GM10266 (cell line): ENCODE measurements around the gene ATPAF1.

Source experiments
- DNase-seq: peaks from one replicate; pipeline ENCODE4 v3.0.0; 2012; ENCODE audit errors: extremely low spot score
- TF ChIP-seq, protein P1 (sequence below): IDR thresholded peaks from 2 replicates; pipeline ENCODE4 v1.5.1; 2012; ENCODE audit warnings: mild to moderate bottlenecking, low read depth; ENCODE audit not compliant: control insufficient read depth, insufficient read depth; ENCODE audit errors: missing control alignments

Gene ATPAF1

DNA sequence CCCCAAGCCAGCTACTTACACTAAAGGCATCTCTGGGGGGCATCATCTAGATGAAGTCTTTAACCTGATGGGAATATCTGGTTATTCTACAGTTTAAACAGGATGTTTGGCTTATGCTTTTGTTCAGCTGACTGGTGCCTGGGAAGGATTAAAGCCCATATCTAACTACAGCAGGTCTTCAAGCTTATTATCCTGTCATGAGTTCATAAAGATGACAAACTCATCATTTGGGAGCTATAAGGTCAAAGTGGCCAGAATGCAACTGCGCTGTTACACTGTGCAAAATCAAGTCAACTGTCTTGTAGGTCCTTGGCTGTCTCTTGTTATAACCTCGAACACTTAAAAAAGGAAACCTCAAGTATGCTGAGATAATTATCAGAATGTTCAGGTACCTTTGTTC, 33.0 kb downstream of the ATPAF1 start:
- TF ChIP-seq, protein P1, sequence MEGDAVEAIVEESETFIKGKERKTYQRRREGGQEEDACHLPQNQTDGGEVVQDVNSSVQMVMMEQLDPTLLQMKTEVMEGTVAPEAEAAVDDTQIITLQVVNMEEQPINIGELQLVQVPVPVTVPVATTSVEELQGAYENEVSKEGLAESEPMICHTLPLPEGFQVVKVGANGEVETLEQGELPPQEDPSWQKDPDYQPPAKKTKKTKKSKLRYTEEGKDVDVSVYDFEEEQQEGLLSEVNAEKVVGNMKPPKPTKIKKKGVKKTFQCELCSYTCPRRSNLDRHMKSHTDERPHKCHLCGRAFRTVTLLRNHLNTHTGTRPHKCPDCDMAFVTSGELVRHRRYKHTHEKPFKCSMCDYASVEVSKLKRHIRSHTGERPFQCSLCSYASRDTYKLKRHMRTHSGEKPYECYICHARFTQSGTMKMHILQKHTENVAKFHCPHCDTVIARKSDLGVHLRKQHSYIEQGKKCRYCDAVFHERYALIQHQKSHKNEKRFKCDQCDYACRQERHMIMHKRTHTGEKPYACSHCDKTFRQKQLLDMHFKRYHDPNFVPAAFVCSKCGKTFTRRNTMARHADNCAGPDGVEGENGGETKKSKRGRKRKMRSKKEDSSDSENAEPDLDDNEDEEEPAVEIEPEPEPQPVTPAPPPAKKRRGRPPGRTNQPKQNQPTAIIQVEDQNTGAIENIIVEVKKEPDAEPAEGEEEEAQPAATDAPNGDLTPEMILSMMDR = no peak
- no peak for DNase-seq

DNA sequence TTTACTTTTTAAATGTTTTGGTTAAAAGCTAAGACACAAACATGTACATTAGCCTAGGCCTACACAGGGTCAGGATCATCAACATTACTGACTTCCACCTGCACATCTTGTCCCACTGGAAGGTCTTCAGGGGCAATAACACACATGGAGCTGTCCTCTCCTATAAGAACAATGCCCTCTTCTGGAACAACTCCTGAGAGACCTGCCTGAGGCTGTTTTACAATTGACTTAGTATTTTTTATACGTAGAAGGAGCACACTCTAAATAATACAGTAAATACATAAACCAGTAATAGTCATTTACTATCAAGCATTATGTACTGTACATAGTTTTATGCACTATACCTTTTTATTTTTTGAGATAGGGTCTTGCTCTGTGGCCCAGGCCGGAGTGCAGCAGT, 37.4 kb downstream of the ATPAF1 start:
- TF ChIP-seq, protein P1 = no peak
- DNase-seq = no peak

DNA sequence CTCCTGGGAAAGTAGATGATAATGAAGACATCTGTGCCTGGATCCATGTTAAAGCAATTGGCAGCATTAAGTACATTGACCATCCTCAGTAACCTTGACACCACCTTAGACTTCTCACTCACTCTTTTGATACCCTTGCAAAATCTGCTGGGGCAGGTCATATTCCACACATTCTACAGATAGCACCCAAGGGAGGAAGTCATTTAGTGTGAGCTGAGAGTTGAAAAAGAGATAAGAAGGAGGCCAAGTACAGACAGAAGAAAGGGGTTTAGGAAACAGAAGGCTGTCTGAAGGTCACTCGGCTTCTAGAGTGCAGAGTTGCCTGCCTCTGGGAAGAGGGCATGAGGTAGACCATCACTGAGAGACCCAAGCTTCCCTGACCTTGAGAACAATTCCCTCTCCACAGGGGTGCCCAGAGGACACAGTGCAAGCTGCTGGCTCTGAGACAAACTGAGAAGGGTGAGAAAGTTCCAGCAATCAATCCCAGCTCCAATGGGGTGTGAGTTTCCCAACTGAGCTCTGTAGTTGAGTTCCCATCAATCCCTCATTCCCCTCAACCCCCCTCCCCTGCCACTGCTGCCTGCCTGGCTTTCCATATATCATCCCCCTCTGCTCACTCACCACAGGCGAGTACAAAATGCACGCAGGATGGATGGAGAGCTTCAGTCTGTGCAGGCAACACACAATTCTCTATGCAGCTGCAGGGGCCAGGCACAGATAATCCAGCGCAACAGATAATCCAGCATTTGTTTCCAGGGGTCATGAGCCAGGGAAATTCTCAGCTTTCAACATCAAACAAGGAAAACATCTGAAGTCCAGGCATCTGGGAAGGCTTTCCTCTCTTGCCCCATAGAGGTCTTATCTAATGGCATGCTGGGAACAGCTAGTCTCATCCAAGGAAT, 44.2 kb downstream of the ATPAF1 start:
- TF ChIP-seq, protein P1 = no peak
- DNase-seq = no peak

DNA sequence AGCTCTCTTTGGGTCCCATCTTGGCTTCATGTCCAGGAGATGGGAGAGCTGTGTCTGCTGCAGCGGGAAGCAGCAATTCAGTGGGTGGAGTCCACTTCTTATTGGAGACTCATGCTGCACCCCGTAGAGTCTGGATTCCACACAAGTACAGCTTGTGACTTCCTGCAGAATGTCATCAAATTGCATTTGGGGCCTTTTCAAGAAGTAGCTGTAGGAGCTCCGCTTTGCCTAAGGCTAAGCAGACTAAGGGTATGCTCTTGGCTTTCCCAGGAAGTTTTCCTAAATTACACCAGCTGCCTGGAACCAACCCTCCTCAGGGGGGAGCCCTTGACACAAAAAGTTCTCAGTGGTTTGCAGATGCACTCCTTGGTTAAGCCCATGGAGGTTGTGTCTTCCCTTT, 45.8 kb downstream of the ATPAF1 start:
- DNase-seq = no peak
- TF ChIP-seq, protein P1 = peak; percentile 57

DNA sequence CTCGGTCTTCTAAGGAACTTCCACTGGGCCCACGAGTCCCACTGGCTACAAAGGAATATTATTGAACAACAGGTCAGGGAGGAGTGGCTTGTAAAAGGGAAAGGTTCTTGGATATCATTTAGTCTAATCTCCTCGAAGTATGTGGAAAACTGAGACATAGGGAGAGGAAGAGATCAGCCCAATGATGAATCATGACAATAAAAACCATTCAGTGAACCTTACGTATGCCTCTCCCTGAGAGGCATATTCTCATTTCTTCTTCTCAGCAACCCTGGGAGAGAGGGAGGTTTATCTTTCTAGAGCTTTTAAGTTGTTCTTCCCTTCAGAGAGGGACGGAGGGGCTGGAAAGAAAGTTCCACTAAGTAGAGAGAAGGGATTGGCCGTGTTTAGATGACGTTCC, 46.2 kb downstream of the ATPAF1 start:
- no peak for DNase-seq

DNA sequence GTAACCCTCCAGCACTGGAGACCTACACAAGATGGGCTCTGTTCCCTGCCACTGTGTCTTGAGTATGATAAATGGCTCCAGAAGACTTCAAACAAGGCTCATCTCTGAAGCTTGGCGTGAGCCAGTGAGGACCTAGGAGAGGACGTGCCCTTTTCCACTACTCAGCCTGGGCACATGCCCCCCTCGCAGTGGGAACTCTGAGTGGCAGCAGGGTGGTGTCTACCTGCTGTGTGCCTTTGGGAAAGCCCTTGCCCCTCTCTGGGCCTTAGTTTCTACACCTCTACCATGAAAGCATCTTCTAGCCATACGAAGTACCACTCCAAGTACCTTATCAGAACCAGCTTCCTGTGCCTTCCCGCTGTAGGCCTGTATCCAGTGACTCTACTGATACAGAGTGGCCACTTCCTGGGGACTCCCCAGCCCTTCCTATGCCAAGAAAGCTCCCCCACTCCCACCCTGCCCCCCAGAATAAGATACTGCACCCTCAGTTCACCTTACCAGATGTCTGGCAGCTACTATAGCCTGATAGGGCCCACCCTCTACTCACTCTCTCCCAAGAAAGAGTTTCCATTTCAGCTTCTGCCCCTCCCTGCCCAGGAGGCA, 48.4 kb downstream of the ATPAF1 start:
- TF ChIP-seq, protein P1 = no peak

More for the DNA sequence above, 46.2 kb downstream of the ATPAF1 start:
- TF ChIP-seq, protein P1 = no peak

More for the DNA sequence above, 48.4 kb downstream of the ATPAF1 start:
- DNase-seq = no peak
